WTC11 (cell line): Measurements from ENCODE around the gene KIF17. TPM values are rescaled to one million over a fixed set of nuclear protein-coding genes. Genes with fewer than 3 reads are reported as not detected.

Source experiments
- AFF4 ChIP-seq: sonication (generic); formaldehyde crosslinking; IDR thresholded peaks from 2 replicates; pipeline ENCODE4 v1.8.1; 2023; ENCODE audit warnings: mild to moderate bottlenecking, missing genetic modification reagents, borderline replicate concordance
- AR ChIP-seq: fragments of 250-450 bp; sonication (Bioruptor Pico); IDR thresholded peaks from 2 replicates; pipeline ENCODE4 v1.9.0; 2021; ENCODE audit warnings: mild to moderate bottlenecking
- ATF3 ChIP-seq: sonication (generic); formaldehyde crosslinking; conservative IDR thresholded peaks from 2 replicates; pipeline ENCODE4 v1.8.1; 2022; ENCODE audit warnings: mild to moderate bottlenecking, missing genetic modification reagents
- ATF6 ChIP-seq: sonication (generic); formaldehyde crosslinking; IDR thresholded peaks from 2 replicates; pipeline ENCODE4 v1.8.1; 2023; ENCODE audit warnings: mild to moderate bottlenecking, missing genetic modification reagents
- CREB1 ChIP-seq: sonication (generic); formaldehyde crosslinking; IDR thresholded peaks from 2 replicates; pipeline ENCODE4 v1.8.0; 2023; ENCODE audit warnings: mild to moderate bottlenecking, missing genetic modification reagents
- CREM ChIP-seq: sonication (generic); formaldehyde crosslinking; IDR thresholded peaks from 2 replicates; pipeline ENCODE4 v1.8.1; 2022; ENCODE audit warnings: mild to moderate bottlenecking, missing genetic modification reagents, moderate library complexity
- E2F4 ChIP-seq: sonication (generic); formaldehyde crosslinking; IDR thresholded peaks from 2 replicates; pipeline ENCODE4 v1.8.1; 2022; ENCODE audit warnings: low read depth, mild to moderate bottlenecking, moderate library complexity, missing genetic modification reagents, borderline replicate concordance
- ELF4 ChIP-seq: sonication (generic); formaldehyde crosslinking; IDR thresholded peaks from 2 replicates; pipeline ENCODE4 v1.8.1; 2022; ENCODE audit warnings: low read depth, mild to moderate bottlenecking, moderate library complexity, missing genetic modification reagents
- FOXP1 ChIP-seq: sonication (generic); formaldehyde crosslinking; IDR thresholded peaks from 2 replicates; pipeline ENCODE4 v1.8.0; 2022; ENCODE audit warnings: missing genetic modification reagents, mild to moderate bottlenecking, moderate library complexity, borderline replicate concordance
- GTF2I ChIP-seq: fragments of 250-450 bp; sonication (Bioruptor Pico); conservative IDR thresholded peaks from 2 replicates; pipeline ENCODE4 v1.4.0; 2021; ENCODE audit warnings: mild to moderate bottlenecking
- HMGA2 ChIP-seq: fragments of 250-450 bp; sonication (Bioruptor Pico); IDR thresholded peaks from 2 replicates; pipeline ENCODE4 v1.4.0; 2021; ENCODE audit warnings: mild to moderate bottlenecking, moderate library complexity
- JAZF1 ChIP-seq: fragments of 250-450 bp; sonication (Bioruptor Pico); IDR thresholded peaks from 2 replicates; pipeline ENCODE4 v1.9.0; 2021; ENCODE audit warnings: moderate library complexity, mild to moderate bottlenecking, inconsistent platforms
- MAX ChIP-seq: sonication (generic); formaldehyde crosslinking; IDR thresholded peaks from 2 replicates; pipeline ENCODE4 v1.8.0; 2022; ENCODE audit warnings: mild to moderate bottlenecking, missing genetic modification reagents
- MXD4 ChIP-seq: fragments of 250-450 bp; sonication (Bioruptor Pico); IDR thresholded peaks from 2 replicates; pipeline ENCODE4 v1.8.0; 2021; ENCODE audit warnings: mild to moderate bottlenecking, moderate library complexity, borderline replicate concordance
- NFATC4 ChIP-seq: fragments of 250-450 bp; sonication (Bioruptor Pico); IDR thresholded peaks from 2 replicates; pipeline ENCODE4 v1.9.0; 2021; ENCODE audit warnings: mild to moderate bottlenecking
- NFYB ChIP-seq: sonication (generic); formaldehyde crosslinking; conservative IDR thresholded peaks from 2 replicates; pipeline ENCODE4 v1.8.0; 2022; ENCODE audit warnings: low read depth, missing genetic modification reagents
- OVOL2 ChIP-seq: fragments of 250-450 bp; sonication (Bioruptor Pico); IDR thresholded peaks from 2 replicates; pipeline ENCODE4 v1.9.0; 2021; ENCODE audit warnings: mild to moderate bottlenecking, borderline replicate concordance
- PRRX2 ChIP-seq: fragments of 250-450 bp; sonication (Bioruptor Pico); IDR thresholded peaks from 2 replicates; pipeline ENCODE4 v1.8.0; 2021; ENCODE audit warnings: mild to moderate bottlenecking
- SMAD4 ChIP-seq: sonication (generic); formaldehyde crosslinking; IDR thresholded peaks from 2 replicates; pipeline ENCODE4 v1.8.0; 2022; ENCODE audit warnings: mild to moderate bottlenecking, missing genetic modification reagents
- STAT6 ChIP-seq: sonication (generic); formaldehyde crosslinking; conservative IDR thresholded peaks from 2 replicates; pipeline ENCODE4 v1.8.1; 2023; ENCODE audit warnings: mild to moderate bottlenecking, low read depth, missing genetic modification reagents, moderate library complexity
- TEAD1 ChIP-seq: sonication (generic); formaldehyde crosslinking; IDR thresholded peaks from 2 replicates; pipeline ENCODE4 v1.8.0; 2022; ENCODE audit warnings: mild to moderate bottlenecking, missing genetic modification reagents
- TEAD4 ChIP-seq: sonication (generic); formaldehyde crosslinking; IDR thresholded peaks from 2 replicates; pipeline ENCODE4 v1.8.0; 2022; ENCODE audit warnings: mild to moderate bottlenecking, missing genetic modification reagents
- ZMAT4 ChIP-seq: fragments of 250-450 bp; sonication (Bioruptor Pico); IDR thresholded peaks from 2 replicates; pipeline ENCODE4 v1.9.0; 2021; ENCODE audit warnings: mild to moderate bottlenecking
- ZNF138 ChIP-seq: sonication (generic); formaldehyde crosslinking; conservative IDR thresholded peaks from 2 replicates; pipeline ENCODE4 v1.8.1; 2022; ENCODE audit warnings: mild to moderate bottlenecking, moderate library complexity, missing genetic modification reagents
- ZNF396 ChIP-seq: fragments of 250-450 bp; sonication (Bioruptor Pico); IDR thresholded peaks from 2 replicates; pipeline ENCODE4 v1.8.0; 2021; ENCODE audit warnings: mild to moderate bottlenecking, moderate library complexity, borderline replicate concordance
- ZNF416 ChIP-seq: fragments of 250-450 bp; sonication (Bioruptor Pico); IDR thresholded peaks from 2 replicates; pipeline ENCODE4 v1.9.0; 2021; ENCODE audit warnings: mild to moderate bottlenecking, inconsistent platforms
- total RNA-seq: library from RNA; stranded (reverse); gene quantifications from 3 replicates; pipeline ENCODE4 v1.2.3, GENCODE V29; 2021

The KIF17 gene
- total RNA-seq, 1 experiment from 2014 or later: 8.1 TPM

GRCh38 chr1:20696397-20697333 is 21.1 kb downstream of the KIF17 start (continued):
- no peak for TF ChIP-seq AR (CRISPR knock-in tag)
- TF ChIP-seq JAZF1 (CRISPR knock-in tag): no peak
- no peak for TF ChIP-seq NFYB (CRISPR knock-in tag)
- TF ChIP-seq ZNF396 (CRISPR knock-in tag): no peak
- TF ChIP-seq HMGA2 (CRISPR knock-in tag): no peak
- no peak for TF ChIP-seq CREB1 (CRISPR knock-in tag)
- TF ChIP-seq TEAD1 (CRISPR knock-in tag): no peak
- no peak for TF ChIP-seq STAT6 (CRISPR knock-in tag)
- no peak for TF ChIP-seq E2F4 (CRISPR knock-in tag)
- TF ChIP-seq SMAD4 (CRISPR knock-in tag): no peak
- TF ChIP-seq ATF6: no peak
- no peak for TF ChIP-seq PRRX2 (CRISPR knock-in tag)
- TF ChIP-seq CREM (CRISPR knock-in tag): no peak
- TF ChIP-seq ELF4 (CRISPR knock-in tag): no peak
- no peak for TF ChIP-seq ZNF416 (CRISPR knock-in tag)
- peak; percentile 63 for TF ChIP-seq FOXP1 (CRISPR knock-in tag)
- TF ChIP-seq TEAD4 (CRISPR knock-in tag): no peak
- no peak for TF ChIP-seq GTF2I (CRISPR knock-in tag)
- peak; percentile 83 for TF ChIP-seq MAX
- TF ChIP-seq ZMAT4 (CRISPR knock-in tag): no peak
- TF ChIP-seq AFF4 (CRISPR knock-in tag): no peak
- TF ChIP-seq ATF3 (CRISPR knock-in tag): no peak
- TF ChIP-seq ZNF138: no peak
- TF ChIP-seq OVOL2 (CRISPR knock-in tag): no peak
- no peak for TF ChIP-seq NFATC4 (CRISPR knock-in tag)
- TF ChIP-seq MXD4 (CRISPR knock-in tag): no peak
